Measurements from ENCODE around the gene C3orf20.

Gene C3orf20

DNA sequence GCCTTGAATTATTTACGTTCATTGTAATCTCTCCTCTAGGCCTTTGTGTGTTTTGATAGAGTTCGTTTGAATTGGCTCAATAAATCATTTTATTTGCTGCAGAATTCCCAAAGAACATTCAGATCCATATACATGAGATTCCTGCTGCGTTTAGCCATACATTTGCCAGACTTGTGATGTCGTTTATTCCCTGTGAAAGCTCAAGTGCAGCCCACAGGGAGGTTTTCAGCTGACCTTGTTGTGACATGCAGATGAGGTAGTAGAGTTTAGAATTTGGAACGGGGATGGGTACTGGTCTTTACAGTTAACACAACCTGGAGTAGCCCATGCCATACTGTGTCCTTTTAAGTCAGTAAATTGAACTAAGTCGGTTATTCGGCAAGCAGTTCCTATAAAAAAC lies at the start of gene C3orf20:
Gene C3orf20, plus strand, starts transcription at position 301 of the 400 bp plus-strand sequence. CDS start 7,573 bp downstream, outside the sequence.
- Histone ChIP-seq H3K27me3 (ENCODE audit: insufficient read depth, low read depth, severe bottlenecking) (no peaks in the 10 kb centered on the region), H3K9me3 (ENCODE audit: severe bottlenecking) (peaks cover 2% of the 10 kb centered on the region), H3K4me3 (ENCODE audit: low read depth, low read length) (no peak within 1 kb of the TSS), H3K36me3 (peaks cover 22% of the 10 kb centered on the region), H3K27ac (no peak within 1 kb of the TSS)
- no peak for DNase-seq
- TF ChIP-seq, protein P1, sequence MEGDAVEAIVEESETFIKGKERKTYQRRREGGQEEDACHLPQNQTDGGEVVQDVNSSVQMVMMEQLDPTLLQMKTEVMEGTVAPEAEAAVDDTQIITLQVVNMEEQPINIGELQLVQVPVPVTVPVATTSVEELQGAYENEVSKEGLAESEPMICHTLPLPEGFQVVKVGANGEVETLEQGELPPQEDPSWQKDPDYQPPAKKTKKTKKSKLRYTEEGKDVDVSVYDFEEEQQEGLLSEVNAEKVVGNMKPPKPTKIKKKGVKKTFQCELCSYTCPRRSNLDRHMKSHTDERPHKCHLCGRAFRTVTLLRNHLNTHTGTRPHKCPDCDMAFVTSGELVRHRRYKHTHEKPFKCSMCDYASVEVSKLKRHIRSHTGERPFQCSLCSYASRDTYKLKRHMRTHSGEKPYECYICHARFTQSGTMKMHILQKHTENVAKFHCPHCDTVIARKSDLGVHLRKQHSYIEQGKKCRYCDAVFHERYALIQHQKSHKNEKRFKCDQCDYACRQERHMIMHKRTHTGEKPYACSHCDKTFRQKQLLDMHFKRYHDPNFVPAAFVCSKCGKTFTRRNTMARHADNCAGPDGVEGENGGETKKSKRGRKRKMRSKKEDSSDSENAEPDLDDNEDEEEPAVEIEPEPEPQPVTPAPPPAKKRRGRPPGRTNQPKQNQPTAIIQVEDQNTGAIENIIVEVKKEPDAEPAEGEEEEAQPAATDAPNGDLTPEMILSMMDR (IDR thresholded peaks at IDR 0.05; ENCODE audit: low read depth, low read length): no peak

DNA sequence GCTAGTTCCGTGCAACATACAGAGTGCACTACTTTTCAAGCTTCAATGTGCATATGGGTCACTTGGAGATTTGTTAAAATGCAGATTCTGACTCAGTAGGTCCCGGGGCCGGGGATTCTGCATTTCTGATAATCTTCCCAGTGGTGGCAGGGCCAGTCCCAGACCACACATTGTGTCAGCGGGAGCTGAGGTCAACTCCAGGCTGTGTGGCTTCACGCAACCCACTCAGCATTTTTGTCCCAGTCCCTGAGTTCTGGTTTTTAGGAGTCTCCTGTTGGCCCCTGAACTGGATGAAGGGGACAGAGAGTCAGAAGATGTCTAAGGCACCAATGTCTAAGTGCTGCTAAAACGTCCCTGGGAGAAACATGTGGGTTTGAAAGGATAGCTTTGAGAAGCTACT lies 49.5 kb upstream of the C3orf20 start:
- Histone ChIP-seq H3K27ac (no peak overlapping the region), H3K9me3 (ENCODE audit: severe bottlenecking) (peaks cover 15% of the 10 kb centered on the region), H3K4me3 (ENCODE audit: low read depth, low read length) (no peak overlapping the region), H3K27me3 (ENCODE audit: insufficient read depth, low read depth, severe bottlenecking) (no peaks in the 10 kb centered on the region), H3K36me3 (no peaks in the 10 kb centered on the region)
- no peak for DNase-seq
- TF ChIP-seq, protein P1 (IDR thresholded peaks at IDR 0.05; ENCODE audit: low read depth, low read length): no peak

DNA sequence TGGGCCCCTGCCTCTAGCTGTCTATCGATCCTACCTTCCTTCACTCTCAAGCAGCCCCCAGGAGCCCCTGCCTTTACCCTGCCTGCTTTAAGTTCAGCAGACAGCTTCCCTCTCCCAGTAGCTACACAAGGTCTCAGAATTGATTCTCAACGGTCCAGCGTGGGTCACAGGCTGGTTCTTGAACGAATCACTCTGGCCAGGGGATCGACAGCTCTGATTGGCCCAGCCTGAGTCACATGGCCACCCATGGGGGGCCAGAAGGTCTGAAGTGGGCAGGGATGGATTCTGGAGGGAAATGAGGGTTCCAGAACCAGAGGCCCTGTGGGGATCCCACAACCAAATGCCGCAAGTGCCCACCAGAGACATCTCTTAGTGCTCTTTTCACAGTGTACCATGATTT lies 47.1 kb upstream of the C3orf20 start:
- TF ChIP-seq, protein P1 (IDR thresholded peaks at IDR 0.05; ENCODE audit: low read depth, low read length): no peak
- H3K9me3 ChIP-seq (ENCODE audit: severe bottlenecking): peaks cover 15% of the 10 kb centered on the region
- no peaks in the 10 kb centered on the region for H3K27me3 ChIP-seq (ENCODE audit: insufficient read depth, low read depth, severe bottlenecking)
- H3K27ac ChIP-seq: no peak overlapping the region
- H3K36me3 ChIP-seq: no peaks in the 10 kb centered on the region
- H3K4me3 ChIP-seq (ENCODE audit: low read depth, low read length): no peak overlapping the region
- no peak for DNase-seq

DNA sequence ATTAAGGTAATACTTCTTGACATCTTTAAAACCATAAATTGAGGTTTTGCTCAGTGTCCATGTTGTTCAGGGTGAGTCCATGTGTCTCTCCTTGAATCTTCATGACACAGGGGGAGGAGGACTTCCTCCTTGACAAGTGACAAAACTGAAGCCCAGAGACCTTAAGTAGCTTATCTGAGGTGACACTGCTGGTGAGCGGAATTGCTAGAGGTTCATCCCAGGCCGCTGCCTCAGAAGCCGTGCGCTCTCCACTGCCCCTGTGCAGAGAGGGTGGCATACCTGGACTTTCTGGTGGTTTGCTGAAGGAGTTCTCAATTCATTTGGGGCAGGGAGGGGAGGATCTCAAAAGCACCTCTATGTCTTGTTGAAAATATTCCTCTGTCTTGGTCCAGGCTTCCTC lies 46.5 kb upstream of the C3orf20 start:
- H3K27me3 ChIP-seq (ENCODE audit: insufficient read depth, low read depth, severe bottlenecking): no peaks in the 10 kb centered on the region
- no peaks in the 10 kb centered on the region for H3K36me3 ChIP-seq

DNA sequence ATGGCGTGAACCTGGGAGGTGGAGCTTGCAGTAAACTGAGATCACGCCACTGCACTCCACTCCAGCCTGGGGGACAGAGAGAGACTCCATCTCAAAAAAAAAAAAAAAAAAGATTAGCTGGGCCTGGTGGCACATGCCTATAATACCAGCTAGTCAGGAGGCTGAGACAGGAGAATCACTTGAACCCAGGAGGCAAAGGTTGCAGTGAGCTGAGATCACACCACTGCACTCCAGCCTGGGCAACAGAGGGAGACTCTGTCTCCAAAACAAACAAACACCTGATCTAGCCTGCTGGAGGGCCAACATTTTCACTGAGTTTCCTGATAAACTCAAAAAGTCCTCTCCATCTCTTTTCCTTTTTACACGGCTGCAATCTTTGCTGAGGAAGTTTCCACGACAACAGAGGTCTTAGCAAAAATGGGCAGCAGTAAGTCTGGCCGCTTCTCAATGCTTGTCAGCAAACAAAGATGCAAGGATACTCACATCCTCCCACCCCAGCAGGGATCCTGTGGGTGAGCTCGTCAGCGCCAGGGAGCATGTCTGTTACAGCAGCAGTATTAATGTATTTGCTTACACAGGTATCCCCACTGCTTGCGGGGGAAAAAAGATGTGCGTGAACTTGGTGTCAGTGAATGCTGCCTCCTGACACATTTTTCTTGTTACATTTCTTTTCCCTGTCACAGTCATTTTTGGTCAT lies 44.4 kb upstream of the C3orf20 start:
- TF ChIP-seq, protein P1 (IDR thresholded peaks at IDR 0.05; ENCODE audit: low read depth, low read length): no peak
- no peak for DNase-seq
- peaks cover 15% of the 10 kb centered on the region for H3K9me3 ChIP-seq (ENCODE audit: severe bottlenecking)
- H3K4me3 ChIP-seq (ENCODE audit: low read depth, low read length): no peak overlapping the region
- no peaks in the 10 kb centered on the region for H3K36me3 ChIP-seq
- H3K27me3 ChIP-seq (ENCODE audit: insufficient read depth, low read depth, severe bottlenecking): no peaks in the 10 kb centered on the region
- H3K27ac ChIP-seq: no peak overlapping the region

More for the DNA sequence above, 46.5 kb upstream of the C3orf20 start:
- peak; percentile 42 for DNase-seq
- peaks cover 15% of the 10 kb centered on the region for H3K9me3 ChIP-seq (ENCODE audit: severe bottlenecking)
- TF ChIP-seq, protein P1 (IDR thresholded peaks at IDR 0.05; ENCODE audit: low read depth, low read length): no peak
- no peak overlapping the region for H3K27ac ChIP-seq
- no peak overlapping the region for H3K4me3 ChIP-seq (ENCODE audit: low read depth, low read length)

DNA sequence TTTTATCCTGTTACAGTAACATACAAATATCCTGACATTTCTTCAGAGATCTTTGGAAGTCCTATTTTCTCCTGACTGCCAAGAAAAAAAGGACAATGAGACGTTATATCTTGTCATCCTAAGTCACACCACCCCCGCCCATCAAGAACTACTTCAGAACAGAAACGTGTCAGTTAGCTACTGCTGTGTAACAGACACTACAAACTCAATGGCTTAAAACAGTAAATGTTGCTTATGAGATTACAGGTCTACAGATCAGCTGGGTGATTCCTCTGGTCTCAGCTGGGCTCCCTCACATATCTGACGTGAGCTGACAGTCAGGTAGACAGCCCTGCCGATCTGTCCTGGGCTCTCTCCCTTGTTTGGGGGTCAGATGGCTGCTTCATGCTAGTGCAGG lies 43.8 kb upstream of the C3orf20 start:
- H3K4me3 ChIP-seq (ENCODE audit: low read depth, low read length): no peak overlapping the region
- no peaks in the 10 kb centered on the region for H3K36me3 ChIP-seq
- TF ChIP-seq, protein P1 (IDR thresholded peaks at IDR 0.05; ENCODE audit: low read depth, low read length): no peak
- H3K27ac ChIP-seq: no peak overlapping the region
- no peak for DNase-seq
- H3K9me3 ChIP-seq (ENCODE audit: severe bottlenecking): peaks cover 15% of the 10 kb centered on the region
- no peaks in the 10 kb centered on the region for H3K27me3 ChIP-seq (ENCODE audit: insufficient read depth, low read depth, severe bottlenecking)
